ENCODE data around the gene TMEM154.

TMEM154 gene

GRCh38 chr4:152588869-152589268 lies 90.9 kb downstream of the TMEM154 start:
- no peak for TF ChIP-seq CTCF (IDR thresholded peaks at IDR 0.05)
- H3K4me1 ChIP-seq = peaks cover 0 to 10% (median 0%) of the 10 kb centered on the region in 4 donors
- H3K9me3 ChIP-seq = no peaks in the 10 kb centered on the region
- H3K27me3 ChIP-seq = peaks cover 0 to 6% of the 10 kb centered on the region in 2 donors
- no peak overlapping the region for H3K27ac ChIP-seq
- intact Hi-C loops (cut with DNase I; ENCODE audit: low total_unique reads) = no loop called here
- H3K4me3 ChIP-seq = no peak overlapping the region
- no peak for DNase-seq
- no peaks in the 10 kb centered on the region for H3K36me3 ChIP-seq

- no peaks in the 10 kb centered on the region for H3K9me3 ChIP-seq
- H3K36me3 ChIP-seq = no peaks in the 10 kb centered on the region
- intact Hi-C loops (cut with DNase I; ENCODE audit: low total_unique reads) = no loop called here
- no peak overlapping the region for H3K27ac ChIP-seq
- peaks cover 0 to 6% of the 10 kb centered on the region in 2 donors for H3K27me3 ChIP-seq
- no peak for DNase-seq
- TF ChIP-seq CTCF (IDR thresholded peaks at IDR 0.05) = no peak
- peaks cover 0 to 10% (median 0%) of the 10 kb centered on the region in 4 donors for H3K4me1 ChIP-seq
- no peak overlapping the region for H3K4me3 ChIP-seq
These were observed 92.7 kb downstream of the TMEM154 start for GRCh38 chr4:152587127-152587526.

- H3K4me3 ChIP-seq = no peak overlapping the region
- H3K27ac ChIP-seq = no peak overlapping the region
- intact Hi-C loops (cut with DNase I; ENCODE audit: low total_unique reads) = no loop called here
- no peaks in the 10 kb centered on the region for H3K36me3 ChIP-seq
- peaks cover 0 to 6% of the 10 kb centered on the region in 2 donors for H3K27me3 ChIP-seq
- TF ChIP-seq CTCF (IDR thresholded peaks at IDR 0.05) = no peak
- H3K4me1 ChIP-seq = peaks cover 0 to 10% (median 0%) of the 10 kb centered on the region in 4 donors
- DNase-seq = no peak
- H3K9me3 ChIP-seq = no peaks in the 10 kb centered on the region
These were observed 93.1 kb downstream of the TMEM154 start for GRCh38 chr4:152586668-152587067.

- H3K36me3 ChIP-seq = no peaks in the 10 kb centered on the region
- H3K27ac ChIP-seq = no peak overlapping the region
- H3K27me3 ChIP-seq = no peaks in the 10 kb centered on the region
- H3K4me1 ChIP-seq = peaks cover 0 to 5% (median 0%) of the 10 kb centered on the region in 4 donors
- H3K9me3 ChIP-seq = no peaks in the 10 kb centered on the region
- no peak for TF ChIP-seq CTCF (IDR thresholded peaks at IDR 0.05)
- intact Hi-C loops (cut with DNase I; ENCODE audit: low total_unique reads) = no loop called here
- H3K4me3 ChIP-seq = no peak overlapping the region
- DNase-seq = no peak
These were observed 94.8 kb downstream of the TMEM154 start for GRCh38 chr4:152585023-152585441.

GRCh38 chr4:152581536-152582160 lies 98.1 kb downstream of the TMEM154 start:
- Histone ChIP-seq H3K36me3 (no peaks in the 10 kb centered on the region), H3K27ac (no peak overlapping the region), H3K27me3 (no peaks in the 10 kb centered on the region), H3K4me1 (peaks cover 0 to 5% (median 0%) of the 10 kb centered on the region in 4 donors), H3K9me3 (no peaks in the 10 kb centered on the region), H3K4me3 (no peak overlapping the region)
- DNase-seq = no peak
- intact Hi-C loops (cut with DNase I; ENCODE audit: low total_unique reads) = no loop called here
- no peak for TF ChIP-seq CTCF (IDR thresholded peaks at IDR 0.05)

Data from tibial artery (tissue), 4 donors.